Endothelial cell of umbilical vein (primary cell): Measurements from ENCODE around the gene COPE.

Source experiments
- CTCF ChIP-seq, 2 donors: IDR thresholded peaks; 1 replicate in 1 of 2; 2 replicates in 1 of 2; pipeline ENCODE4 v1.5.1; 2011; ENCODE audit warnings: low read length in 2 of 2, mild to moderate bottlenecking in 2 of 2, moderate library complexity in 2 of 2, control low read depth in 1 of 2, inconsistent platforms in 1 of 2, low read depth in 1 of 2; ENCODE audit not compliant: insufficient read depth in 1 of 2; ENCODE audit errors: extremely low read depth in 1 of 2
- EZH2 ChIP-seq: IDR thresholded peaks from 2 replicates; pipeline ENCODE4 v1.6.1; 2012; ENCODE audit warnings: borderline replicate concordance, low read depth, mild to moderate bottlenecking, moderate library complexity, low read length, inconsistent platforms; ENCODE audit not compliant: severe bottlenecking
- MYC ChIP-seq: IDR thresholded peaks from one replicate; pipeline ENCODE4 v1.6.1; 2011; ENCODE audit warnings: mild to moderate bottlenecking, low read depth, low read length
- POLR2A ChIP-seq: IDR thresholded peaks from 2 replicates; pipeline ENCODE4 v1.6.1; 2012; ENCODE audit warnings: low read depth, mild to moderate bottlenecking, control low read depth, low read length
- POLR2AphosphoS5 ChIP-seq: IDR thresholded peaks from 2 replicates; pipeline ENCODE4 v1.6.1; 2012; ENCODE audit warnings: low read depth, mild to moderate bottlenecking, control low read depth, low read length, moderate library complexity; ENCODE audit not compliant: insufficient read depth
- TF ChIP-seq, protein P1 (sequence below): IDR thresholded peaks from 2 replicates; pipeline ENCODE4 v1.6.1; 2011; ENCODE audit not compliant: insufficient read depth, insufficient read length

GRCh38 chr19:18850471-18851375, 68.5 kb downstream of the COPE start:
- TF ChIP-seq EZH2 (no peak), POLR2AphosphoS5 (no peak), CTCF (IDR thresholded peaks at IDR 0.05; ENCODE audit: extremely low read depth in 1 of 2, insufficient read depth in 1 of 2, low read depth in 1 of 2, low read length in 2 of 2) (no peak), POLR2A (no peak), MYC (no peak)
- TF ChIP-seq, protein P1, sequence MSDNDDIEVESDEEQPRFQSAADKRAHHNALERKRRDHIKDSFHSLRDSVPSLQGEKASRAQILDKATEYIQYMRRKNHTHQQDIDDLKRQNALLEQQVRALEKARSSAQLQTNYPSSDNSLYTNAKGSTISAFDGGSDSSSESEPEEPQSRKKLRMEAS, result no peak
